Measurements from ENCODE around the gene SBF1. TPM values are rescaled to one million over a fixed set of nuclear protein-coding genes. Genes with fewer than 3 reads are reported as not detected.

SBF1 gene
- total and polyA plus RNA-seq, 2 donors (not counting 1 experiment from before 2014, with no cell fraction given) = 110 to 254 TPM

DNA sequence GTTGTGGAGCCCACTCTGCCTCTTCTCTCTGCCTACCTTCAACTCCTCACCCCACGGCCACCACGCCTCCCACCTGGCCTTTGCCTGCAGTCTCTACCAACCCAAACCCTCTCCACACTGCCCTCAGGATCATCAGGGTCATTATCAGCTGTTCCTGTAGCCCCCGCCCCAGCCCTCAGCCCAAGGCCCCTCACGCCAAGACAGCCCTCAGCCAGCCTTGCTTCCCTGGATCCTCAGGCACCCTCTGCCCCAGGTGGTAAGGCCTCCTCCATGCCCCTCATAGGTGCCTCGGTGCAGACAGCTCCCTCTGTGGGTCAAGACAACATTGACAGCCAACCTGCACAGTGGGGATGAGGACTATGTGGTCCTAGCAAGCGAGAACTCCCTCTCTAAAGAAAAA lies 1.7 kb downstream of the SBF1 start:
- POLR2A ChIA-PET = interaction anchor here (1.3 kb wide), 1 partner anchor 52 kb away, joined by 5 read pairs; the partner anchor contains the start of gene SCO2
- peaks cover 67% of the 10 kb centered on the region for H3K79me2 ChIP-seq (ENCODE audit: control insufficient read depth, insufficient read depth, low read length)
- H3K27me3 Mint-ChIP-seq = no peaks in the 10 kb centered on the region
- peak overlapping the region; percentile 99 for H3K4me2 ChIP-seq (replicated peaks; ENCODE audit: low read depth, low read length, poor library complexity, severe bottlenecking)
- H3K4me3 ChIP-seq (ENCODE audit: control extremely low read depth in 1 of 5, extremely low read depth in 1 of 5, insufficient read depth in 1 of 5, low read depth in 2 of 5, low read length in 4 of 5) = peak overlapping the region in 3 of 5 experiments; percentile 68 to 81 (median 72)
- peaks cover 58% of the 10 kb centered on the region for H4K20me1 ChIP-seq (ENCODE audit: control insufficient read depth, insufficient read depth, low read length, poor library complexity, severe bottlenecking)
- H3K27me3 ChIP-seq (replicated peaks in 1 of 4; ENCODE audit: control extremely low read depth in 1 of 4, control insufficient read depth in 3 of 4, insufficient read depth in 4 of 4, low read length in 3 of 4) = no peaks in the 10 kb centered on the region
- H3K27ac Mint-ChIP-seq = peak overlapping the region; percentile 92
- peaks cover 65% of the 10 kb centered on the region for H3K4me1 Mint-ChIP-seq
- TF ChIP-seq, protein P1, sequence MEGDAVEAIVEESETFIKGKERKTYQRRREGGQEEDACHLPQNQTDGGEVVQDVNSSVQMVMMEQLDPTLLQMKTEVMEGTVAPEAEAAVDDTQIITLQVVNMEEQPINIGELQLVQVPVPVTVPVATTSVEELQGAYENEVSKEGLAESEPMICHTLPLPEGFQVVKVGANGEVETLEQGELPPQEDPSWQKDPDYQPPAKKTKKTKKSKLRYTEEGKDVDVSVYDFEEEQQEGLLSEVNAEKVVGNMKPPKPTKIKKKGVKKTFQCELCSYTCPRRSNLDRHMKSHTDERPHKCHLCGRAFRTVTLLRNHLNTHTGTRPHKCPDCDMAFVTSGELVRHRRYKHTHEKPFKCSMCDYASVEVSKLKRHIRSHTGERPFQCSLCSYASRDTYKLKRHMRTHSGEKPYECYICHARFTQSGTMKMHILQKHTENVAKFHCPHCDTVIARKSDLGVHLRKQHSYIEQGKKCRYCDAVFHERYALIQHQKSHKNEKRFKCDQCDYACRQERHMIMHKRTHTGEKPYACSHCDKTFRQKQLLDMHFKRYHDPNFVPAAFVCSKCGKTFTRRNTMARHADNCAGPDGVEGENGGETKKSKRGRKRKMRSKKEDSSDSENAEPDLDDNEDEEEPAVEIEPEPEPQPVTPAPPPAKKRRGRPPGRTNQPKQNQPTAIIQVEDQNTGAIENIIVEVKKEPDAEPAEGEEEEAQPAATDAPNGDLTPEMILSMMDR (IDR thresholded peaks at IDR 0.05) = peak; percentile 38
- no peak for TF ChIP-seq EZH2 (IDR thresholded peaks at IDR 0.05; ENCODE audit: borderline replicate concordance, insufficient read depth, low read depth, low read length, poor library complexity, severe bottlenecking)
- peaks cover 0 to 7% of the 10 kb centered on the region in 2 experiments for H3K36me3 ChIP-seq (replicated peaks in 1 of 2; ENCODE audit: control extremely low read depth in 1 of 2, control insufficient read depth in 1 of 2, extremely low read depth in 1 of 2, insufficient read depth in 2 of 2, low read length in 1 of 2)
- H3K4me3 Mint-ChIP-seq = peak overlapping the region; percentile 89
- no peak overlapping the region for H2AFZ ChIP-seq (ENCODE audit: insufficient read depth, low read depth, low read length, poor library complexity, severe bottlenecking)
- peak overlapping the region in 1 of 2 donors; percentile 90 for H3K27ac ChIP-seq (ENCODE audit: low read length in 2 of 2)
- peaks cover 61 to 69% of the 10 kb centered on the region in 2 donors for H3K4me1 ChIP-seq (ENCODE audit: control insufficient read depth in 2 of 2, insufficient read depth in 2 of 2, low read length in 2 of 2)
- intact Hi-C loops (cut with micrococcal nuclease) = loop anchor here (5.0 to 10.0 kb wide), 2 partner anchors 54 to 538 kb away; partner anchors contain the start of gene SCO2
- no peaks in the 10 kb centered on the region for H3K9me3 Mint-ChIP-seq (ENCODE audit: insufficient read depth)
- DNase-seq (peak; percentile 60), ATAC-seq (ENCODE audit: low read depth) (no peak)
- peak overlapping the region; percentile 87 for H3K9ac ChIP-seq (ENCODE audit: low read length)
- no peaks in the 10 kb centered on the region for H3K9me3 ChIP-seq (ENCODE audit: control extremely low read depth in 1 of 3, control insufficient read depth in 2 of 3, insufficient read depth in 1 of 3, low read length in 2 of 3)
- CTCF ChIA-PET = interaction anchor here (1.1 to 2.2 kb wide), 7 partner anchors 12 to 232 kb away, joined by 3 to 16 read pairs (median 4); partner anchors contain the start of gene SCO2
- 94% methylated on average over 5 of the region's 6 CpGs for WGBS (ENCODE audit: insufficient coverage)

DNA sequence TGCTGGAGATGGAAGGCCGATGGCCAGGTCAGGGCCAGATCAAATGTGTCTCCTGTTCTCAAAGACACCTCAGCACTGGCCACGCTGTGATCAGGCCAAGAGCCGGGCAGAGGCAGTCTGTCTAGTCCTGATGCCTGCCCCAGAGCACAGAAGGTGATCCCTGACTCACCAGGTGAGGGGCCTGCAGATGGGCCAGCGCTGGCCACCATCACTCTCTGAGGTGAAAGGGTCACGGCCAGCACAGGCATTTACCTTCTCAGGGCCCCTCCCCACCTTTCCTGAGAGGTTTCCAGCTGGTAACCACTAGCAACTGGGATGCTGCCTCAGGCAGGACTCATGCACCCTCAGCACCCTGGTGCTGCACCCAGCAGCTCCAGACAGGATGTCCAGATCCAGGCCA lies 2.9 kb downstream of the SBF1 start:
- Mint-ChIP-seq H3K27me3 (no peaks in the 10 kb centered on the region), H3K9me3 (ENCODE audit: insufficient read depth) (no peaks in the 10 kb centered on the region), H3K4me1 (peaks cover 69% of the 10 kb centered on the region), H3K27ac (peak overlapping the region; percentile 96), H3K4me3 (peak overlapping the region; percentile 89)
- Histone ChIP-seq H3K27ac (ENCODE audit: low read length in 2 of 2) (peak overlapping the region; percentile 69 to 90), H2AFZ (ENCODE audit: insufficient read depth, low read depth, low read length, poor library complexity, severe bottlenecking) (no peak overlapping the region), H3K79me2 (ENCODE audit: control insufficient read depth, insufficient read depth, low read length) (peaks cover 72% of the 10 kb centered on the region), H3K9ac (ENCODE audit: low read length) (peak overlapping the region; percentile 87), H3K4me2 (replicated peaks; ENCODE audit: low read depth, low read length, poor library complexity, severe bottlenecking) (peak overlapping the region; percentile 99), H3K4me3 (ENCODE audit: control extremely low read depth in 1 of 5, extremely low read depth in 1 of 5, insufficient read depth in 1 of 5, low read depth in 2 of 5, low read length in 4 of 5) (no peak overlapping the region), H4K20me1 (ENCODE audit: control insufficient read depth, insufficient read depth, low read length, poor library complexity, severe bottlenecking) (peaks cover 62% of the 10 kb centered on the region), H3K36me3 (replicated peaks in 1 of 2; ENCODE audit: control extremely low read depth in 1 of 2, control insufficient read depth in 1 of 2, extremely low read depth in 1 of 2, insufficient read depth in 2 of 2, low read length in 1 of 2) (peaks cover 0 to 17% of the 10 kb centered on the region in 2 experiments), H3K27me3 (replicated peaks in 1 of 4; ENCODE audit: control extremely low read depth in 1 of 4, control insufficient read depth in 3 of 4, insufficient read depth in 4 of 4, low read length in 3 of 4) (no peaks in the 10 kb centered on the region), H3K9me3 (ENCODE audit: control extremely low read depth in 1 of 3, control insufficient read depth in 2 of 3, insufficient read depth in 1 of 3, low read length in 2 of 3) (no peaks in the 10 kb centered on the region), H3K4me1 (ENCODE audit: control insufficient read depth in 2 of 2, insufficient read depth in 2 of 2, low read length in 2 of 2) (peaks cover 65 to 73% of the 10 kb centered on the region in 2 donors)
- ChIA-PET POLR2A (interaction anchor here (1.2 kb wide), 1 partner anchor 26 kb away, joined by 3 read pairs; no protein-coding TSS in a partner anchor), CTCF (interaction anchor here (0.5 to 2.2 kb wide), 2 partner anchors 19 to 26 kb away, joined by 7 to 16 read pairs; no protein-coding TSS in a partner anchor)
- intact Hi-C loops (cut with micrococcal nuclease) = loop anchor here (5.0 to 10.0 kb wide), 2 partner anchors 55 to 537 kb away; partner anchors contain the start of gene SCO2
- no peak for DNase-seq
- WGBS (ENCODE audit: insufficient coverage) = 86% methylated on average over 5 of the region's 5 CpGs
- TF ChIP-seq, protein P1 (IDR thresholded peaks at IDR 0.05) = no peak
- no peak for TF ChIP-seq EZH2 (IDR thresholded peaks at IDR 0.05; ENCODE audit: borderline replicate concordance, insufficient read depth, low read depth, low read length, poor library complexity, severe bottlenecking)
- ATAC-seq (ENCODE audit: low read depth) = no peak

Data from B cell (primary cell).